IPS DF 6.9 (cell line): ENCODE measurements around the gene PAQR9.

Experiments used
- DNase-seq: peaks from one replicate; pipeline ENCODE4 v3.0.0-alpha.2; 2013; ENCODE audit warnings: low read depth, low spot score
- H3K27ac ChIP-seq: one replicate; pipeline ENCODE4 v1.5.1; 2013; ENCODE audit warnings: low read length, control low read depth
- H3K27me3 ChIP-seq: 2 replicates; pipeline ENCODE4 v1.6.1; 2013; ENCODE audit warnings: mild to moderate bottlenecking, low read length; ENCODE audit not compliant: control insufficient read depth, insufficient read depth
- H3K36me3 ChIP-seq: 2 replicates; pipeline ENCODE4 v1.6.1; 2013; ENCODE audit warnings: low read length; ENCODE audit not compliant: control insufficient read depth, insufficient read depth
- H3K4me1 ChIP-seq: 2 replicates; pipeline ENCODE4 v1.6.1; 2013; ENCODE audit warnings: low read length; ENCODE audit not compliant: control insufficient read depth, insufficient read depth
- H3K4me3 ChIP-seq: 2 replicates; pipeline ENCODE4 v1.5.1; 2013; ENCODE audit warnings: mild to moderate bottlenecking, low read length
- H3K9me3 ChIP-seq: 2 replicates; pipeline ENCODE4 v1.6.1; 2013; ENCODE audit warnings: low read length, inconsistent platforms; ENCODE audit not compliant: control insufficient read depth, insufficient read depth
- WGBS: extraction: QIAGEN DNeasy Blood & Tissue Kit; methylation state at CpG from one replicate; pipeline ENCODE4 v1.1.7; 2013; ENCODE audit warnings: mixed read lengths, missing lambda C conversion rate; ENCODE audit not compliant: insufficient read length, insufficient coverage; 5-methylcytosine and 5-hydroxymethylcytosine counted together

The PAQR9 gene

DNA sequence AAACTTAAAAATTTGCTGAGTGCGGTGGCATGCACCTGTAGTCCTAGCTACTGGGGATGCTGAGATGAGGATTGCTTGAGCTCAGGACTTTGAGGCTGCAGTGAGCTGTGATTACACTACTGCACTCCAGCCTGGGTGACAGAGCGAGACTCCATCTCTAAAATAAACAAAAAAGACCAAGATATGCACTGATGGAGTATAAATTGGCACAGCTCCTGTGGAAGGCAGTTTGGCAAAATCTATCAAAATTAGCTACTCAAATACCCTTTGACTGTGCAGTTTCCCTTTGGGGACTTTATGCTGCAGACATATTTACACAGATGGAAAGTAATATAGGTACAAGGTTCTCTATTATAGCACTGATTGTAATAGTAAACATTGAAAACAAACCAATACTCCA is 19.8 kb upstream of the PAQR9 start:
- Histone ChIP-seq H3K9me3 (no peaks in the 10 kb centered on the region), H3K4me1 (peaks cover 3% of the 10 kb centered on the region), H3K27ac (no peak overlapping the region), H3K4me3 (no peak overlapping the region), H3K36me3 (no peaks in the 10 kb centered on the region), H3K27me3 (no peaks in the 10 kb centered on the region)
- WGBS: no CpG with 5 or more reads among the region's 2 CpGs
- DNase-seq: no peak

DNA sequence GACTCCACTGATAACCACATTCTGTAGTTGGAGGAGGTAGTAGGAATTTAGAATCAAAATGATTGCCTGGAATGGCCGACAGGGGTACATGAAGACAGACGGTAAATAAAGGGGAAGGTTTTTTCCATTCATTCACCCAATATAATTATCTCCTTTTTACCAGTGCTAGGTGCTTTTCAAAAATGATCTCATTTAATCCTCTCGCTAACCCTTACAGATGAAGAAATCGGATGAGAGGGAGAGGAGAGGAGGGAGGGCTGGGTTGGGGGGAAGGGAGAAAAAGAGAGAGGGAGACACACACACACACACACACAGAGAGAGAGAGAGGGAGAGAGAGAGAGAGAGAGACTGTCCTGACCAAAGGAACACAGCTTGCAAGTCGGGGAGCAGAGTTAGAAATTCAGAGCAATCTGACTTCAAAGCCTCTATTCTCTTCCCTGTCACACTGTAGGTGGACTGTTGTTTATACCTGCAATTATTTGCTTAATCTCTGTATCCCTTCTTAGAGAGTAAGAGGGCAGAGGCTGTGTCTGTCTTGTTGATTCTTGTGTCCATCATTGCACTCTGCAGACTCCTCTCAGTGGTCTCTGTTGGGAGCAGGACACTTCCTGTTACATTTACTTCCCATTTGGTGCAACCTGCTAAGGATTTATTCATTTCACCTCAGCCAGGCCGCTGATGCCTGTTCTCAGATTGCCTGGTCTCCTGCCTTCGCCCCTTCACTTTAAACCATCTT is 18.7 kb upstream of the PAQR9 start:
- Histone ChIP-seq H3K27ac (no peak overlapping the region), H3K27me3 (no peaks in the 10 kb centered on the region), H3K4me1 (peaks cover 3% of the 10 kb centered on the region), H3K9me3 (no peaks in the 10 kb centered on the region), H3K36me3 (no peaks in the 10 kb centered on the region), H3K4me3 (no peak overlapping the region)
- WGBS: no CpG with 5 or more reads among the region's 7 CpGs
- DNase-seq: no peak

DNA sequence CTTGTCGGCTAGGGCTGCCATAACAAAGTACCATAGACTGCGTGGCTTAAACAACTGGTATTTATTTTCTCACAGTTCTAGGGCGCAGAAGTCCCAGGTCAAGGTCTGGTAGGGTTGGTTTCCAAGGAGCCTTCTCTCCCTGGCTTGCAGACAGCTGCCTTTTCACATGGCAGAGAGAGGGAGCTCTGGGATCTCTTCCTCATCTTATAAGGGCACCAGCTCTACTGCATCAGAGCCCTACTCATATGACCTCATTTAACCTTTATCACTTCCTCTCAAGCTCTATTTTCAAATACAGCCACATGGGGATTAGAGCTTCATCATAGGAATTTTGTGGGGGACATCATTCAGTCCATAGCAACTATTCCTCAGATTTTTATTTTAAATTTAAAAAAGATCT is 17.6 kb upstream of the PAQR9 start:
- Histone ChIP-seq H3K36me3 (no peaks in the 10 kb centered on the region), H3K27ac (no peak overlapping the region), H3K27me3 (no peaks in the 10 kb centered on the region), H3K9me3 (no peaks in the 10 kb centered on the region), H3K4me3 (no peak overlapping the region), H3K4me1 (peaks cover 3% of the 10 kb centered on the region)
- no peak for DNase-seq
- no CpG with 5 or more reads among the region's 3 CpGs for WGBS

DNA sequence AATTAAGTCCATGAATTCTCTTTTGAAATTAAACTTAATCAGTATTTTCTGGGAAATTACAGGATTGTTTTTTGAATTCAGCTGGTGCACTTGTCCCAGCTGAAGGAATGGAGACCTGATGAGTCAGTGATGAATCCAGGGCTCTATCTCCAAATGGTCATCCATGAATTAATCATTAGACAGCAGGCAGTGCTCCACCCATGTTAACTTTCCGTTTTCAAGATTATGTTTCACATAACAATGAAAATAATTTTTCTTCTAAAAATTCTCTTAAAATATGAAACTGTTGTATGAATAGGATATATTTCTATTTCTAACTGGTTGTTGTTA is 13.9 kb upstream of the PAQR9 start:
- no CpG with 5 or more reads among the region's 1 CpG for WGBS
- Histone ChIP-seq H3K4me1 (peaks cover 2% of the 10 kb centered on the region; the same call in 1 of the 2 replicates), H3K4me3 (no peak overlapping the region), H3K9me3 (no peaks in the 10 kb centered on the region), H3K27me3 (no peaks in the 10 kb centered on the region), H3K27ac (no peak overlapping the region), H3K36me3 (no peaks in the 10 kb centered on the region)
- DNase-seq: no peak

DNA sequence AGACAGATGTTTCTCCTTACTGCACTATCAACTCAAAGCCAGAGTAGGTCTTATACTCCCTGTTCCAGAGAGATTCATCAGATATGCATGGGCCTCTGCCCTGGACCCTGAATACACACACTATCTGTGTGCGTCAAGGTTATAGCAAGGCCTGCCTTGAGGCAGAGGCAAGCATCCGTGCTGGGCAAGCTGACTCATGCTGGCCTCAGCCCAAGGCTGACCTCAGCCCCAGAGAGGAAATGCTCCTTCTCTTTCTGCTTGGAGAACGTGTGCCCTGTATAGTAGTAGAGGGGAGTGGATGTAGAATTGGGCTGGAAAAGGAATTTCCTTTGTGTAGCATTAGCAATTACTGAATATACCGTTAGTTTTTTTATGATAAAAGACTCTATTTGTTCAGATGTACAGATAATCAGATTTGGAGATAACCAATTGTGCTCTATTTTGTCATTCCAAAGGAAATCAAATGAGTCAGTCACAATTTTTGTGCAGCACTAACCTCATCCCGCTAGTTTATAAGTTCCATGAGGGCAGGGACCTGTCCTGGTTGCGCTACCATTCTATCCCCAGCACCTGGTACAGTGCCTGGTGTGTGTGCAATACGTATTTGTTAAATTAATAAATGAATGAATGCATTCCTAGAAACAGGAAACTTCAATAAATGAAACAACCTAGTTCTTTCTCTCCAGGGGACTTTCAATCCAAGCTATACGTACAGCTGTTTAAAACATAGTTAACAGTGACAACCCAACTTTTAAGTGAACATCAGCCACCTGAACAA is 13.3 kb upstream of the PAQR9 start:
- H3K9me3 ChIP-seq: no peaks in the 10 kb centered on the region
- H3K27me3 ChIP-seq: no peaks in the 10 kb centered on the region
- H3K4me1 ChIP-seq: no peaks in the 10 kb centered on the region
- no CpG with 5 or more reads among the region's 8 CpGs for WGBS
- no peaks in the 10 kb centered on the region for H3K36me3 ChIP-seq
- no peak overlapping the region for H3K27ac ChIP-seq
- DNase-seq: no peak
- no peak overlapping the region for H3K4me3 ChIP-seq

DNA sequence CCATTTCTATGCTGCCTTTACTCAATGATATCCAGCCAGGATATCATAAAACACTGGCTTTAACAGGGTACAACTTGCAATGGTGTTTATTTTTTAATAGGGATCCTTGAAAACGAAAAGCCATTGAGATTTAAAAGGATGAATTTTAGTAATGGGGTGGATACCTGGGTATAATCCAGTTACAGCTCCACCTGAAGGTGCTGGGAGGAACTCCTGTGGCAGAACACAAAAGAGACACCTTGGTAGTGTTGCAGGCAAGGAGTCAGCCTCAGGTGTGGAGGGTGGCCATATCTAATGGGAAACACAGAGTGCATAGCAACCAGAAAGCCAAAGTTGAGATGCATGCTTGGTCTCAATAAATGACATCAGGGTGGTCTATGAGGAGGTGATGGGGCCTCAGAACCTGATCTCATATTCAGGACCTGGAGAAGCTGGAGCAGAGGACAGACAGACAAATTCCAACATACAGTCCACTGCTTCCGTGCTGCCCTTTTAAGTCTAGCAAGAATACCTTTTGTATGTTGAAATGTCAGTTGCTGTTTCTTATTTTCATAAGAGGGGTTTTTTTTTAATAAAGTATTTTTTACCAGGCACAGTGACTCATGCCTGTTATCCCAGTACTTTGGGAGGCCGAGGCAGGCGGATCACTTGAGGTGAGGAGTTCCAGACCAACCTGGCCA is 12.0 kb upstream of the PAQR9 start:
- Histone ChIP-seq H3K36me3 (no peaks in the 10 kb centered on the region), H3K4me3 (no peak overlapping the region), H3K4me1 (no peaks in the 10 kb centered on the region), H3K27me3 (no peaks in the 10 kb centered on the region), H3K27ac (no peak overlapping the region), H3K9me3 (no peaks in the 10 kb centered on the region)
- no CpG with 5 or more reads among the region's 4 CpGs for WGBS
- no peak for DNase-seq

DNA sequence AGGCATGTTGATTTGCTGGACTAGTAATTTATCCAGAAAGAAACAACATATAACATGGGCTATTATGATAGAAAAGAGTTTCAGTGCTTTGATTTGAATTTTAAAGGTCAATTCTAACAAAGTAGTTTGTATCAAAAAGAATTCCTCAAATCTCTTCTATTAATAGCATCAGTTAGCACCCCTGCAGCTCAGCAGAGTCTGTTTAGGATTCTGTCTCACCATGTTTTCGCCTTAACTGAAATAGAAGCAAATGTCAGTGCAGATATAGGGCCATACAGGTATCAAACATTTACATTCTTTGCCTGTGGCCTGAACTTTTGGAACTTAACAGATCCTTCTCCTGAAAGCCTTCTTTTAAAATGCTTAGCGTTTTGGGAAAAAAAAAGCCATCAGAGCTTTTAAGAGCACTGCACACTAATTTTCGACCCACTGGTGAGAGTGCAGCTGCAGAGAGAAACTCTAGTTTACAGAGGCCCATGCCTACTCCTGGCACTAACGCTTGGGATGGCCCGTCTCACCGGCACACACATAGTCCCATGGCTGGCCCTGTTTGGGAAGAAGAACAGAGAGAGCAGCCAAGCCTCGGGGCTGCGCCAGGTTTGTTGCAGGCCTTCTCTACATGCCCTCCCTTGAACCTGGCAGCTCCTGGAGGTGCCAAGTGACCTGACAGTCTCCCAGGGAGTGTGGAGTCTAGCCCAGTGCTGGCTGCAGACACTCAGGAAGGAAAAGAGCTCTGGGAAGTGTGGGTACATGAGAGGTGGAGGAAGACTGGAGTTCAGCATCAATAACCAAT is 9.9 kb upstream of the PAQR9 start:
- Histone ChIP-seq H3K27ac (no peak overlapping the region), H3K9me3 (no peaks in the 10 kb centered on the region), H3K4me3 (no peak overlapping the region), H3K36me3 (no peaks in the 10 kb centered on the region), H3K4me1 (no peaks in the 10 kb centered on the region), H3K27me3 (no peaks in the 10 kb centered on the region)
- DNase-seq: no peak
- WGBS: no CpG with 5 or more reads among the region's 8 CpGs

DNA sequence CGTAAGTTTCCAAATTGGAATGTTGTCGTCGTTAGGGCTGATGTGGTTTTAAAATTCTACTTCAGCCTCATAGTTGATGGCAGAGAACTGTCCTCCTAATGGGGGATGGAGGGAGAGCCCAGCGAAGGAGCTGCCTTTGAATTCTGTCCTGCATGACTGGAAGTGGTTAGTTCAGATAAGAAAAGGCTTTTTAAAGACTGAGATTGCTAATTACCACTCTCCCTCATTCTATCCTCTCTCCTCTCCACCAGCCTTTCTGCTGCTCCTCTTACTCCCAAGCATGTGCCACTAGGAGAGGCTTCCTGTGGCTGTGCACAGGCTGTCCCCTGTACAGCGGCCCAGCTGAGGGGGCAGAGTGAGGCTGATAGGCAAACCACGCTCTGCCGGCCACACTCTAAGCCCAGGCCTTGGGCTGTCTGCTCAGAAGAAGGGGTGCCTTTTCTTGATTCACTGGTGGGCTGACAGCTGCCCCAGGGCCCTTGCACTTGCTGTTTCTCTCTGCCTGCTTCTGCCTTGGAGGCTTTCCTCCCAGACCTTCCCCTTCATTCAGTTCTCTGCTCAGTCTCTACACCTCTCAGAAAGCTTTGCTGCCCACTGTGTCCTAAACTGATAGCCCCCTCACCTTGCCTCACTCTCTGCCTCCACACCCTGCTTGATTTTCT is 8.7 kb upstream of the PAQR9 start:
- H3K36me3 ChIP-seq: no peaks in the 10 kb centered on the region
- no peaks in the 10 kb centered on the region for H3K27me3 ChIP-seq
- H3K4me3 ChIP-seq: no peak overlapping the region
- no CpG with 5 or more reads among the region's 7 CpGs for WGBS
- no peaks in the 10 kb centered on the region for H3K4me1 ChIP-seq
- no peak overlapping the region for H3K27ac ChIP-seq
- no peak for DNase-seq
- no peaks in the 10 kb centered on the region for H3K9me3 ChIP-seq

DNA sequence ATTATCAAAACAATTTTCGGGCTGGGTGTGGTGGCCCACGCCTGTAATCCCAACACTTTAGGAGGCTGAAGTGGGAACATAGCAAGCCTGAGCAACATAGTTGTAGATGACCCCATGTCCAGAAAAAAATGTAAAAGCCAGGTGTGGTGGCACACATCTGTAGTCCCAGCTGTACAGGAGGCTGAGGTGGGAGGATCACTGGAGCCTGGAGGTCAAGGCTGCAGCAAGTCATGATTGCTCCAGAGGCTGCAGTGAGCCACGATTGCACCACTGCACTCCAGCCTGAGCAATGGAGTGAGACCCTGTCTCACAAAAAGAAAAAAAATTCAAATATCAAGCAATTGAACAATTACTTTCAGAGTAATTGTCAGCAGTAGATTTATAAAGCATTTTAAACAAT is 8.0 kb upstream of the PAQR9 start:
- H3K9me3 ChIP-seq: no peaks in the 10 kb centered on the region
- no CpG with 5 or more reads among the region's 3 CpGs for WGBS
- DNase-seq: no peak
- H3K27ac ChIP-seq: no peak overlapping the region
- no peaks in the 10 kb centered on the region for H3K4me1 ChIP-seq
- H3K36me3 ChIP-seq: no peaks in the 10 kb centered on the region
- H3K4me3 ChIP-seq: no peak overlapping the region
- H3K27me3 ChIP-seq: no peaks in the 10 kb centered on the region
